ENCODE measurements around the gene RANBP2. TPM values are rescaled to one million over a fixed set of nuclear protein-coding genes. Genes with fewer than 3 reads are reported as not detected.
"Not testable (repeated sequence)": the region's sequence is repeated elsewhere in the genome, so short reads cannot be mapped to it uniquely, and the experiment has no call there.

Gene RANBP2
- 23.2 and 33.1 TPM in 2 replicates for total RNA-seq (2014; rRNA removed; shearing (Covaris generic))

DNA sequence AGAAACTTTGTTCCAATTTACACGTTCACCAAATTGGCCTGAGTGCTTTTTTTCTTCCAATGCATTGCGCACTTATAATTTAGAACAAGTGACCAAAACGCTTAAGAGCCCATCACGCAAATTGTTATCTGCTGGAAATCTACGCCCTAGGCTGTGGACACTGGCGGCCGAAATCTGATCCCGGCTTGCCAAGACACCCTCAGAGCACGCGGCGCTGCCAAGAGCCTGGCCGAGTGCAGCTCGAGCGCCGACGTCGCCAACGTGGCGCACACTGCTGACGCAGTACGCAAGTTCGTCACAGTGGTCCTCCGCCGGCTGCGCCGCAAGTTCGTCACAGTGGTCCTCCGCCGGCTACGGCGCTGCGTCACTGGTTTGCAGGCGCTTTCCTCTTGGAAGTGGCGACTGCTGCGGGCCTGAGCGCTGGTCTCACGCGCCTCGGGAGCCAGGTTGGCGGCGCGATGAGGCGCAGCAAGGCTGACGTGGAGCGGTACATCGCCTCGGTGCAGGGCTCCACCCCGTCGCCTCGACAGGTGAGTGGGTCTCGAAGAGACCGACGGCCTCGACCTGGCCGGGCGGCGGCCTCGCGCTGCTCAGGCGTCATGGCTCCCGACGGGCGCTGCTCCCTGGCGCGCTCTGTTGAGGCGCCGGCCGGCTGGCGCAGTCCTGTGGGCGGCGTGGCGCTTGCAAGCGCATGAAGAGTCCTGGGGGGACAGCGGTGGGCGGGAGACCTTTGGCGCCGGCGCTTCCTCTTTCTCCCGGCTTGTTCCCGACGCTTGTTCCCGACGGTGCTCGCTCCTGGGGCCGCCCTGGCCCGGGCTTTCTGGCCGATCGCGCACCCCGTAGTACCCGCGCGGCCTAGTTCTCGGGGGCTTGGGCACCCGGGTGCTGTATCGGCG is at the start of gene RANBP2:
Gene RANBP2 (plus strand): TSS at position 334 of the 896 bp plus-strand sequence. CDS start 125 bp downstream, at position 459.
- peak; percentile 95 for DNase-seq (ENCODE audit: low read depth)

DNA sequence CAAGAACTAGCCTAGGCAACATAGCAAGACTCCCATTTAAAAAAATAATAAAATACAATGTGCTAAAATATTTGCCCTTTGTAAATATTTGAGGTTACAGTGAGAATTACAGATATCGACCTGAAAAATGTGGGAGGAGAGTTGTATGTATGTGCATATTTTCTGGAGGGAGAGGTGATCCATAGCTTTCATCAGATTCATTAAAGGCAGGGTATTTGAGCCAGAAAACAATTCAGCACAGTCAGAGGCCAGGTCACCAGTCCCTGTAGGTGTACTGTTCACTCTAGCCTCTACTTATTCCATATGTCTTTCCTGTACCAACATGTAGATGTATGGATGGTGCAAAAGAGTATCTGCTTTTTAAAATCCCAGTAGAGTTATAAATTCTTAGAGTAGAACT is 49.0 kb upstream of the RANBP2 start:
- DNase-seq (ENCODE audit: low read depth): not testable (repeated sequence)

DNA sequence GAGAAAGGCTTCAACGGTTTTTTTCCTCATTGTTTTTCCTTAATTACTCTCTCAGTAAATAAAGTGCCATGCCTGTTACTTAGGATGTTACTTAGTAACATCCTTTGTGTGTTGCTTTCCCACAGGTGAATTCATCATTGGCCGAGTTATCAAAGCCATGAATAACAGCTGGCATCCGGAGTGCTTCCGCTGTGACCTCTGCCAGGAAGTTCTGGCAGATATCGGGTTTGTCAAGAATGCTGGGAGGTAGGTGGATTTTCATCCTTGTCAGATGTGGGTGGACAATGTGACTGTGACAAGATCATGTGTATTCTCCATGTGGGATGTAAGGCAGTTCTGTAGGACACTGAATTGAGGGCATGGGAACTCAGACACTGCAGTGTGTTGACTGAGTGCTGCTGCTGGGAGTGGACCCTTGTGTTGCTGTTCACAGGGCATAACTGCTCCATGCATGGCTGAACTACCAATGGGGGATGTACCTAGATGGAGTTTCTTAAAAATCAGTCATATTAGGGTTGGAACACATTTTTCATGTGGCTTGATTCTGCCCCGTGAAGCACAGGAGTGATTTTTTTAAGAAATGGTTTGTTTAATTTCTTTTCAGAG is 47.0 kb upstream of the RANBP2 start:
- not testable (repeated sequence) for DNase-seq (ENCODE audit: low read depth)

DNA sequence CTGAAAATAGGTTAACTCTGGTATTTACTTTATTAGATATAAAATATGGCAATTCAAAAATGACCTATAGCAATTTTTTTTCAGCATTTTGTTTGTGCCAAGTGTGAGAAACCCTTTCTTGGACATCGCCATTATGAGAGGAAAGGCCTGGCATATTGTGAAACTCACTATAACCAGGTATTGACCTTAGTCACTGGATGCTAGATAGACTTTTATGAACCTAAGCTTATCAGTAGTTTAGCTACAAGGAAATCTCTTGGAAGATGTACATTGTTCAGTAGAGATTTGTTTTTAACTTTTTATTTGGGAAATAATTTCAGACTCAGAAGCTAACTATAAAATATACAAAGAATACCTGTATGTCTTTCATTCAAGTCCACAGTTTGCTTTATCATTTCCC is 42.8 kb upstream of the RANBP2 start:
- DNase-seq (ENCODE audit: low read depth): not testable (repeated sequence)

DNA sequence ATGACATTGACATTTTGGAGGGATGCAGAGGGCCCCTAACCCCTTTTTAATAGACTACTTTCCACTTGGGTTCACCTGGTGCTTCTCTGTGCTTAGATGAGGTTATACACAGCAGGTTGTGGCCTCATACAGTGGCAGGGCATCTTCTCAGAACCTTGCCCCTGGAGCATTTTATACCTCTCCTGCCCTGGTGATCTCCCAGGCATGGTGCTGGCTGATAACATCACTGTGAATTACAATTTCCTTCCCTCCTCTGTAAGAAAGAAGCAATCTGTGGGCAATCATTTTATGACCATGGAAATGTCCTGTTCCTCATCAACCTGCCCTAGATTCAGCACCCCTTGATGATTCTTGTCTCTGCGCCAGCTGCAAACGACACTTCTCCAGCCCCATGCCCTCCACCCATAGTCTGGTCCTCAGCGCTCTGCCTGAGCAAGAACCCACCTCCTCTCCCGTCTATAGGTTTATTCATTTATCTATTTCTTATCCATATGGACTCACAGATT is 42.0 kb upstream of the RANBP2 start:
- DNase-seq (ENCODE audit: low read depth): not testable (repeated sequence)

DNA sequence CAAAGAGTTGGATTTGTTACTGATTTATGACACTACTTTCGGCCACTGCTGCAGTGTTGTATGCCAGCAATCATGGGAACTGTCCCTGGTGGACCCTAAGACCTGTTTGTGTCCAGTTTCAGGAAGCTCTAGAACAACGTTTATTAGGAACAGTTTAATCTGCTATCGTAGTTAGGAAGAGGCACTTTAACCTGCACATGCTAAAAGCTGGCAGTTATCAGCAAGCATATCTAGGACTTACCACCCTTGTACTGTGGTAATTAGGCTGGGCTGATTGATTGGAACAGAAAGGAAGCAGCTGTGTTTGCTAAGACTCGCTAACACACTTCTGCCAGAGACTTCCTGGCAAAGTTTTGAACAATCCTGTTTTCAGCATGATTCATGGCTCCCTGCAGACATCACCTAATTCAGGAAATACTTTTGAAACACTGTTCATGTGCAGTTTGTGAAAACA is 41.1 kb upstream of the RANBP2 start:
- DNase-seq (ENCODE audit: low read depth): peak; percentile 59

DNA sequence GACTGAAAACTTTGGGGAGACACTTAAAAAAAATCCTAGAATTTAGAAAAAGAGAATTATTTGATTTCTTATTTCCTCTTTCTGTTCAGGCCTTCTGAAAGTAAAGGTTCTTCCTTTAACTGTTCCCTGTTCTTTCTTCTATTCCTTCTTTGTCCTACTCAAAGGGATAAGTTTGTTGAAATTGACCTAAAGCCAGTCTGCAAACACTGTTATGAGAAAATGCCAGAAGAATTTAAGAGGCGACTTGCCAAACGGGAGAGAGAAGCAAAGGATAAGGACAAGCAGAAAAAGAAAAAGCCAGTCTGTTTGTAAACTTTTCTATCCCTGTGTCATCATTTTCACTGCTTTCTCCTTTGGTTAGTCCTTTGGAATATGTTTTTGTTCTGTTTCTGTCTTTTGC is 38.5 kb upstream of the RANBP2 start:
- not testable (repeated sequence) for DNase-seq (ENCODE audit: low read depth)

DNA sequence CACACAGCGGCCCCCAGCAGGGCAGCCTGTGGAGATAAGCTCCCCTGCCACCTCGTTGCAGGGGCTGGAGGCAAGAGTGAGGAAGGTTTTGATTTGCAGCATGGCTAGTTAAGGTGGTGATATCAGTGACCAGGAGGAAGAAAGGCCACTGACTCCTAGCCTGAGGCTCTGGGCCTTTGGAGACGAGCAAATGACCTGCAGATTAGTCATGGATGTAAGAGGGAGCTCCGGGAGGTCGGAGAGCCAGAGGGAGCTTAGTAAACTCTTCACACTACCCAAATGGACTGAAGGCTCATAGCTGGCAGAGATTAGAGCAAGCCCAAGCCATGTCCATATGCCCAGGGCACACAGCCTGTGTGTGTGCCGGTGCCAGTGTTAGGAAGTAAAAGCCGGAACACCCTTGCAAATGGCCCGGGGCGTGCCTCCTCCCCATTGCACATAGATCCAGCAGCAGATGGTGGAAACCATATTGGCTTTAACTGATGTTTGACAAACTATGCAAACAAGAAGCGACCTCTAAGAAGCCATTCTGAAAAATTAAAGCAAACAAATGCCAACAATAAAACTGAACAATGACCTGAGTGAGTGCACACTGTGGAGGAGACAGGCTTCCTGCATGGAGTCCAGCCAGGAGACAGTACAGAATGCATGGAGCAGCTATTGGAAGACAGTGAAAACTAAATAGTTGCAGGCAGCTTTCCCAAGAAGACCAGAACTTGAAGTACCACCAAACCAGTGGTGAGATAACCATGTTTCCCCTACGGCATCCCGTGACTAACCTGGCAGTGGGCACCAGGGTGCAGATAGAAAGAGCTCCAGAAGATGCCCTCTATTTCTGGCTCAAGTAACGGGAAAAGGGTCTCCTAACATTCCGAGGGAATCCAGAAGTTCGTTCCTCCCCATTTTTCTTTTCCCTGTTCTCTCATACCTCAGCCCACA is 30.2 kb upstream of the RANBP2 start:
- peak; percentile 53 for DNase-seq (ENCODE audit: low read depth)

DNA sequence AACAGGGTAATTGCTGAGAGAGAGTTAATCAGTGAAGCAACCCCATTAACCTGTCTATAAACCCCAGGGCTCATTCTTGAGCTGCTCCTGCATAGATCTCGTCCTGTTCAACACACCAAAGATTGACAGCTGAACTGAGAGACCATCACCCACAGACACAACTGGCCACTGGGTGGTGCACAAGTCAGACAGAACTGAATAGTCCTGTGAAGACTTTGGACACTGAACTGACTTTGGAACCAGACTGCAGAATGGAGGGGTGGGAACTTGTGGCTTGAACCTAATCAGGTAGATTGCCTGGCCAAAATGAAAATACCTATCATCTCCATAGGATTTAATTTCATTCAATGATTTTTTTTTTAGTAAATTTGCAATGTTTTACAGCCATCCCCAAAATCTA is 29.3 kb upstream of the RANBP2 start:
- DNase-seq (ENCODE audit: low read depth): peak; percentile 5

DNA sequence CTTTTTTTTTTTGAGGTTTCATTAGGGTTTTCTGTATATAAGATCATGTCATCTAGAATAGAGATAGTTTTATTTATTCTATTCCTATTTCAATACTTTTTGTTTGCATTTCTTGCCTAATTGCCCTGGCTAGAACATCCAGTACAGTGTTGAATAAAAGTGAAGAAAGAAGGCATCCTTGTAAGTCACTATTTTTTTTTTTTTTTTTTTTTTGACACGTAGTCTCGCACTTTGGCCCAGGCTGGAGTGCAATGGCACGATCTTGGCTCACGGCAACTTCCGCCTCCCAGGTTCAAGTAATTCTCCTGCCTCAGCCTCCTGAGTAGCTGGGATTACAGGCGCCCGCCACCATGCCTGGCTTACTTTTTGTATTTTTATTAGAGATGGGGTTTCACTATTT is 27.8 kb upstream of the RANBP2 start:
- no peak for DNase-seq (ENCODE audit: low read depth)

DNA sequence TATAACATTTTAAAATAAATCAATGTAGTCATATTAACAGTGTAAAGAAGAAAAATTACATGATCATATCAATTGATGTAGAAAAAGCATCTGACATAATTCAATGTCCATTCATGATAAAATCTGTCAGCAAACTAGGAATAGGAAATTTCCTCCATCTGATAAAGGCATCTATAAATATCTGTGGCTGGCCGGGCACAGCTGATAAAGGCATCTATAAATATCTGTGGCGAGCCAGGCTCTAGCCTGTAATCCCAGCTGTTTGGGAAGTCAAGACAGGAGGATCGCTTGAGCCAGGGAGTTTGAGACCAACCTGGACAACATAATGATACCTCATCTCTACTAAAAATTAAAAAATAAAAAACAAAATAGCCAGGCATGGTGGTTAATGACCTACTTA is 18.1 kb upstream of the RANBP2 start:
- DNase-seq (ENCODE audit: low read depth): peak; percentile 35

DNA sequence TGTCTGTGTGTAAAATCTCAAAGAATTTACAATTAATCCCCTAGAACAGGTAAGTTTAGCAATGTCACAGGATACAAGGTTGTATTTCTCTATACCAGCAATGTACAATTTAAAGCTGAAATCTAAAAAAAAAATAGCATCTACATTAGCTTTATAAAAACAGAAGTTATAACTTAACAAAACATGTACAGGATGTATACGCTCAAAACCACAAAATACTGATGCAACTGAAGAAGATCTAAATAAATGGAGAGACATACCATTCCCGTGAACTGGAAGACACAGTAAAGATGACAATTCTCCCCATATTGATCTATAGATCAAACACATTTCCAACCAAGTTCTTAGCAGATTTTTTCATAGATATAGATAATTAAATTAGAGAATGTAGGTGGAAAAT is 17.5 kb upstream of the RANBP2 start:
- DNase-seq (ENCODE audit: low read depth): no peak

DNA sequence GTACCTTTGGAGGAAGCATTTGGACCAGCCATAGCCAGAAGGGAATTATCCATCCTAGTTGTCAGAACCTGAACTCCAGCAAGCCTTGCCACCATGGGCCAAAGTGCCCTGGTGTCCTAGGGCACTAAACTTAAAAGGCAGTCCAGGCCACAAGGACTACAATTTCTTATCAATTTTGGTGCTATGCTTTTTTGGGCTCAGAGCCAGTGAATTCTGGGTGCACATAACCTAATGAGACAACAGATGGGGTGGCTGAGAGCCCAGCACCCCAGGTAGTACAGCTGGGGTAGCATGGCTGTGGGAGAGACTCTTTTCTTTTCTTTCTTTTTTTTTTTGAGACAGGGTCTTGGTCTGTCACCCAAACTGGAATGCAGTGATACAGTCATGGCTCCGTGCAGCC is 14.4 kb upstream of the RANBP2 start:
- no peak for DNase-seq (ENCODE audit: low read depth)

DNA sequence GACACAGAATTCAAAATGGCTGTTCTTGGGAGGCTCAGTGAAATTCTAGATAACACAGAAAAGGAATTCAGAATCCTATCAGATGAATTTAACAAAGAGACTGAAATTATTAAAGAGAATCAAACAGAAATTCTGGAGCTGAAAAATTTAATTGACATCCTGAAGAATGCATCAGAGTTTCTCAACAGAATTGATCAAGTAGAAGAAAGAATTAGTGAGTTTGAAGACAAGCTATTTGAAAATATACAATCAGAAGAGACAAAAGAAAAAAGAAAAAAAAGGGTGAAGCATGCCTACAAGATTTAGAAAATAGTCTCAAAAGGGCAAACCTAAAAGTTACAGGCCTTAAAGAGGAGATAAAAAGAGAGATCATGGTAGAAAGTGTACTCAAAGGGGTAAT is 12.0 kb upstream of the RANBP2 start:
- DNase-seq (ENCODE audit: low read depth): no peak

DNA sequence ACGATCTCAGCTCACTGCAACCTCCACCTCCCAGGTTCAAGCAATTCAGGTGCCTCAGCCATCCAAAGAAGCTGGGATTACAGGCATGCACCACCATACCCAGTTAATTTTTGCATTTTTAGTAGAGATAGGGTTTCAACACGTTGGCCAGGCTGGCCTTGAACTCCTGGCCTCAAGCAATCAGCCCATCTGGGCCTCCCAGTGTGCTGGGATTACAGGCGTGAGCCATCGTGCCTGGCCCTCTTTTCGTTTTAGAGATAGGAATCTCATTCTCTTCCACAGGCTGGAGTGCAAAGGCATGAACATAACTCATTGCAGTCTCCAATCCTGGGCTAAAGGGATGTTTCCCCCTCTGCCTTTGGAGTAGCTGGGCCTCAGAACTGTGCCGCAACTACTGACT is 2.3 kb upstream of the RANBP2 start:
- DNase-seq (ENCODE audit: low read depth): not testable (repeated sequence)

DNA sequence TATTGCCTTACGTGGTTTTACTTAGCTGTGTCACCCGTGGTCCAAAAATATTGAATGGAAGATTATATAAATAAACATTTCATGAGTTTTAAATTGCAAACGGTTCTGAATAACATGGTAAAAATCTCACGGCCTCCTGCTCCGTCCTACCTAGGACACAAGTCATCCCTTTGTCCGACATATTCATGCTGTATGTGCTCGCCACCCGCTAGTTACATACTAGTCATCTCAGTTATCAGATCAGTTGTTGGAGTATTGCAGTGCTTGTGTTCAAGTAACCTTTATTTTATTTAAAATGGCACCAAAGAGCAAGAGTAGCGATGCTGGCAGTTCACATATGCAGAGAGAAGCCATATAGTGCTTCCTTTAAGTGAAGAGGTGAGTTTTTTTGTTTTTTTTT is 6.8 kb downstream of the RANBP2 start:
- not testable (repeated sequence) for DNase-seq (ENCODE audit: low read depth)

DNA sequence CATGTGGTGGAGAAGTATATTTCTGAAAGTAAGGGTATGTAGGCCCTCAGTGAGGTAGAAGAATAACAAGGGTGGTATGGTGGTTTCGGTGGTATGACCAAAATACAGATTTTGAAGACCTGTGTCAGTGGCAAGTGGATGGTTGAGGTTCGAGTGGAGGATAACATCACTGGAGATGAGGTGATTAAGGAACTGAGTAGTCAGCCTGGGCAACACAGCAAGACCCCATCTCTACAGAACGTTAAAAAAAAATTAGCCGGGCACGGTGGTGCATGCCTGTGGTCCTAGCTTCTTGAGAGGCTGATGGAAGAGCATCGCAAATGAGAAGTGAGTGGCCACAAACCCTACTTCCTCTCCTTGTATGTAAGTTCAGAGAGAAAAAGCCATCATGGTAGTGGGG is 15.4 kb downstream of the RANBP2 start:
- not testable (repeated sequence) for DNase-seq (ENCODE audit: low read depth)

DNA sequence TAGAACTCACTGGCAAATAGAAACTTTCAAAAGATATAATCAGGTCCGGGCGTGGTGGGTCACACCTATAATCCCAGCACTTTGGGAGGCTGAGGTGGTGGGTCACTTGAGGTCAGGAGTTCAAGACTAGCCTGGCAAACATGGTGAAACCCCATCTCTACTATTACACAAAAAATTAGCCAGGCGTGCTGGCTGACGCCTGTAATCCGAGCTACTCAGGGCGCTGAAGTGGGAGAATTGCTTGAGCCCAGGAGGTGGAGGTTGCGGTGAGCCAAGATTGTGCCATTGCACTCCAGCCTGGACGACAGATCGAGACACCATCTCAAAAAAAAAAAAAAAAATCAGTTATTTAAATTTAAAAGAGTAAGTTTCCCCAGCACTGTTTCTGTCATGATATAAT is 38.7 kb downstream of the RANBP2 start:
- not testable (repeated sequence) for DNase-seq (ENCODE audit: low read depth)

DNA sequence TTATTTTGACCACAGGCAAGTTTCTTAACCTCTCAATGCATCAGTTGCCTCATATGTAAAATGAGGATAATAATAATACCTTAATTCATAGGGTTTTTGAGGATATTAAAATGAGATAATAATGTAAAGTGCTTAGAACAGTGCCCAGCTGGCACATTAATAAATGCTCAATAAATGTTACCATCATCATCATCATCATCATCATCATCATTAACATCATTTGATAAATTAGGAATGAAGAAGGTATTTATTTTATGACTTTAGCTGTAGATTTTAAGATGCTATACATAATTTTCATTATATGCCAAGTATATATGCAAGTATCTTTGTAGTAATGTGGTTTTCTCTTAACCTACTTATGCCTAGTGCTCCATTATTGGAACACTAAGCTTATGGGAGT is 43.3 kb downstream of the RANBP2 start:
- not testable (repeated sequence) for DNase-seq (ENCODE audit: low read depth)

DNA sequence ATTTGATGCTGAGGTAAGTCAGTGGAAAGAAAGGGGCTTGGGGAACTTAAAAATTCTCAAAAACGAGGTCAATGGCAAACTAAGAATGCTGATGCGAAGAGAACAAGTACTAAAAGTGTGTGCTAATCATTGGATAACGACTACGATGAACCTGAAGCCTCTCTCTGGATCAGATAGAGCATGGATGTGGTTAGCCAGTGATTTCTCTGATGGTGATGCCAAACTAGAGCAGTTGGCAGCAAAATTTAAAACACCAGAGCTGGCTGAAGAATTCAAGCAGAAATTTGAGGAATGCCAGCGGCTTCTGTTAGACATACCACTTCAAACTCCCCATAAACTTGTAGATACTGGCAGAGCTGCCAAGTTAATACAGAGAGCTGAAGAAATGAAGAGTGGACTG is 47.4 kb downstream of the RANBP2 start:
- not testable (repeated sequence) for DNase-seq (ENCODE audit: low read depth)

DNA sequence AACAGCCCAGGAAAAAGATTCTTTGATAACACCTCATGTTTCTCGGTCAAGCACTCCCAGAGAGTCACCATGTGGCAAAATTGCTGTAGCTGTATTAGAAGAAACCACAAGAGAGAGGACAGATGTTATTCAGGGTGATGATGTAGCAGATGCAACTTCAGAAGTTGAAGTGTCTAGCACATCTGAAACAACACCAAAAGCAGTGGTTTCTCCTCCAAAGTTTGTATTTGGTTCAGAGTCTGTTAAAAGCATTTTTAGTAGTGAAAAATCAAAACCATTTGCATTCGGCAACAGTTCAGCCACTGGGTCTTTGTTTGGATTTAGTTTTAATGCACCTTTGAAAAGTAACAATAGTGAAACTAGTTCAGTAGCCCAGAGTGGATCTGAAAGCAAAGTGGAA is 48.6 kb downstream of the RANBP2 start:
- DNase-seq (ENCODE audit: low read depth): not testable (repeated sequence)

DNA sequence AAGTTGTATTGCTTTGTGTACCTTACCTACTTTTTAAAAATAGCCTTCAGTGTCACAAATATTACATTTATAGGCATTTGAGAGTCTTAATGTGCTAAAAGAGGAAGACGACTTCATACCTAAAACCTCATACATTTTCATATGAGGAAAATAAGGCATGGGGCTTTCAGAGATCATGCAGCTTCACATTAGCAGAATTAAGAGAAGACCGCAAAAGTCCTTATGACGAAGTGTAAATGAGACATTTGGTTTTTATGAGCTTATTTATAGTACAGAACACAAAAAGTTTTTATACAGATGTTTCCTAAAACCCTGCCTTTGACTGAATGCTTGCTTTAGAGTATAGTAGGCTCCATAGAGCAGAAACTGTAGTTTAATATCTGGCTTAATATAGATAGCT is 57.2 kb downstream of the RANBP2 start:
- DNase-seq (ENCODE audit: low read depth): no peak

Measured in M059J (cell line).